ENCODE measurements around the gene GPATCH1.

Gene GPATCH1

DNA sequence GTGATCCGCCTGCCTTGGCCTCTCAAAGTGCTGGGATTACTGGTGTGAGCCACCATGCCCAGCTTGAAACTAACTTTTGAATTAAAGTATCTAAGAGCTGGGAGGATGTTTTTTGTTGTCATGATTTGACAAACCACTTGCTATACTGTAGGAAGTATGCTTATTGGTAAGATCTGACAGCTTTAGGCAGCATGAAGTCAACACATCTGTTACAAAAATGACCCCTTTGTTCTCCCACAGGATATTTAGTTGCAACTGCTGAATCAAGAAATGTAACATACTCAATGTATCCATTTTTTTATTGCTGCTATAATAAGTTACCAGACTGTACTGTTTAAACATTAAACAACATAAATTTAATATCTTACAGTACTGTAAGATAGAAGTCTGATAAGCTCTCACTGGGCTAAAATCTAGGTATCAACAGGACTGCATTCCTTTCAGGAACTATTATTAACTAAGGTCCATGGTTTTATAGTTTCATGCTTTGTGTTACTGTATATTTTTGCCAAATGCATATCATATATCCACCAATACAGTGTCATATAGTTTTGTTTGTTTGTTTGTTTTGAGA is 90.3 kb downstream of the GPATCH1 start:
- TF ChIP-seq CTCF (IDR thresholded peaks at IDR 0.05; ENCODE audit: low read length), result no peak
- TF ChIP-seq EZH2 (IDR thresholded peaks at IDR 0.05; ENCODE audit: borderline replicate concordance, low read length), result no peak
- no peaks in the 10 kb centered on the region for H3K79me2 ChIP-seq (ENCODE audit: insufficient read depth, low read length)
- no peak overlapping the region for H3K9ac ChIP-seq (ENCODE audit: low read length)
- peaks cover 11% of the 10 kb centered on the region for H3K4me1 ChIP-seq (ENCODE audit: insufficient read depth, low read length, severe bottlenecking)
- H4K20me1 ChIP-seq (ENCODE audit: insufficient read depth, low read length), result no peaks in the 10 kb centered on the region
- no peak overlapping the region for H2AFZ ChIP-seq (ENCODE audit: low read length)
- no peak overlapping the region for H3K4me3 ChIP-seq (ENCODE audit: low read depth, low read length, poor library complexity, severe bottlenecking)
- H3K27me3 ChIP-seq (ENCODE audit: insufficient read depth, low read length), result no peaks in the 10 kb centered on the region
- H3K36me3 ChIP-seq (ENCODE audit: insufficient read depth, low read length), result no peaks in the 10 kb centered on the region
- H3K4me2 ChIP-seq (ENCODE audit: low read length), result no peak overlapping the region
- H3K27ac ChIP-seq (ENCODE audit: low read depth, low read length, poor library complexity, severe bottlenecking), result no peak overlapping the region
- no peaks in the 10 kb centered on the region for H3F3A ChIP-seq (ENCODE audit: insufficient read depth, low read length)
- no peaks in the 10 kb centered on the region; the same call in 1 of the 2 replicates for H3K9me3 ChIP-seq (ENCODE audit: low read length)
- no peaks in the 10 kb centered on the region for H3K9me2 ChIP-seq (ENCODE audit: low read depth, low read length)

DNA sequence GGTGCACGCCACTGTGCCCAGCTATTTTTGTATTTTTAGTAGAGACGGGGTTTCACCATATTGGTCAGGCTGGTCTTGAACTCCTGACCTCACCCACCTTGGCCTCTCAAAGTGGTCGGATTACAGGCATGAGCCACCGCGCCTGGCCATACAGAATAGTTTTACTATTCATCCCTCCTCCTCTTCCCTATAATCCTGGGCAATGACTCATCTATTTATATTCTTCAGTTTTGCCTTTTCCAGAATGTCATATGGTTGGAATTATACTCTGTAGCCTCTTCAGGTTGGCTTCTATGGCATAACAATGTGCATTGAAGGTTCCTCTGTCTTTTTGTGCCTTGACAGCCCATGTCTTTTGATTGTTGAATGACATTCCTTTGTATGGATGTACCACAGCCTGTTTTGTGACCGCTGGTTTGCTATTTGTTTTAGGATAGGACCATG is 91.0 kb downstream of the GPATCH1 start:
- Histone ChIP-seq H3K4me3 (ENCODE audit: low read depth, low read length, poor library complexity, severe bottlenecking) (no peak overlapping the region), H3K4me2 (ENCODE audit: low read length) (no peak overlapping the region), H3K27ac (ENCODE audit: low read depth, low read length, poor library complexity, severe bottlenecking) (no peak overlapping the region), H2AFZ (ENCODE audit: low read length) (no peak overlapping the region), H3K36me3 (ENCODE audit: insufficient read depth, low read length) (no peaks in the 10 kb centered on the region), H3K79me2 (ENCODE audit: insufficient read depth, low read length) (no peaks in the 10 kb centered on the region), H3K27me3 (ENCODE audit: insufficient read depth, low read length) (no peaks in the 10 kb centered on the region), H3K9me2 (ENCODE audit: low read depth, low read length) (no peaks in the 10 kb centered on the region), H3F3A (ENCODE audit: insufficient read depth, low read length) (no peaks in the 10 kb centered on the region), H3K4me1 (ENCODE audit: insufficient read depth, low read length, severe bottlenecking) (peaks cover 11% of the 10 kb centered on the region), H3K9ac (ENCODE audit: low read length) (no peak overlapping the region), H4K20me1 (ENCODE audit: insufficient read depth, low read length) (no peaks in the 10 kb centered on the region), H3K9me3 (ENCODE audit: low read length) (no peaks in the 10 kb centered on the region; the same call in 1 of the 2 replicates)
- TF ChIP-seq CTCF (IDR thresholded peaks at IDR 0.05; ENCODE audit: low read length) (no peak), EZH2 (IDR thresholded peaks at IDR 0.05; ENCODE audit: borderline replicate concordance, low read length) (no peak)

DNA sequence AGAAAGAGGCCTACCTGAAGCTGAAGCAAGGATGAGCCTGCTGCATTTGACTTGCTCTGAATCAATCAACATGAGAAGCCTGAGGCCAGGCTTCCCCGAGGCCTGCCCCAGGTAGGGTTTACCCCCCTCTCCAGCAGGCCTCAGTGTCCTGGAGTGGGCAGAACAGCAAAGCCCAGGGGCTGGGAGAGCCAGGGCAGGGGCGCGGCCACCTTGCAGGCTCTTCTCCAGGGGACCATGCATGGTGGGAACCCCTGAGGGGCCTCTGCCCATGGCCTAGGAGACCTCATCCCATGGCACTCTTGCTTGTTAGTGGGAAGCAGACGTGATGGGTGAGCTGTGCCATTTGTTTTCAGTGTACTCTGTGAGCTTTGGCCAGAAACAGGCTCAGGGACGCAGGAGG is 93.2 kb downstream of the GPATCH1 start:
- Histone ChIP-seq H3K4me2 (ENCODE audit: low read length) (no peak overlapping the region), H3K4me1 (ENCODE audit: insufficient read depth, low read length, severe bottlenecking) (peaks cover 19% of the 10 kb centered on the region), H3K79me2 (ENCODE audit: insufficient read depth, low read length) (no peaks in the 10 kb centered on the region), H2AFZ (ENCODE audit: low read length) (no peak overlapping the region), H3K9me2 (ENCODE audit: low read depth, low read length) (no peaks in the 10 kb centered on the region), H3K4me3 (ENCODE audit: low read depth, low read length, poor library complexity, severe bottlenecking) (no peak overlapping the region), H3K36me3 (ENCODE audit: insufficient read depth, low read length) (no peaks in the 10 kb centered on the region), H3K27ac (ENCODE audit: low read depth, low read length, poor library complexity, severe bottlenecking) (no peak overlapping the region), H3K9ac (ENCODE audit: low read length) (no peak overlapping the region), H3K27me3 (ENCODE audit: insufficient read depth, low read length) (no peaks in the 10 kb centered on the region), H4K20me1 (ENCODE audit: insufficient read depth, low read length) (no peaks in the 10 kb centered on the region), H3F3A (ENCODE audit: insufficient read depth, low read length) (peaks cover 3% of the 10 kb centered on the region; the same call in 1 of the 2 replicates), H3K9me3 (ENCODE audit: low read length) (no peaks in the 10 kb centered on the region)
- no peak for TF ChIP-seq CTCF (IDR thresholded peaks at IDR 0.05; ENCODE audit: low read length)
- TF ChIP-seq EZH2 (IDR thresholded peaks at IDR 0.05; ENCODE audit: borderline replicate concordance, low read length), result no peak
